IMR-90 (cell line): ENCODE results near the gene IL22. TPM values are rescaled to one million over a fixed set of nuclear protein-coding genes. Genes with fewer than 3 reads are reported as not detected.

Experiments
- ATAC-seq: fragments of 200-7000 bp; cut with Tn5 transposase; 2 replicates; pipeline ENCODE4 v1.9.1; 2020; ENCODE audit warnings: low read depth, mild to moderate bottlenecking, moderate library complexity
- Bru-seq: library from RNA; stranded (reverse); fragments of 400-500 nt; gene quantifications from one replicate; lab custom pipeline; 2021; lab: Mats Ljungman, UMichigan
- BruChase-seq, 2 experiments: library from RNA; stranded (reverse); fragments of 400-500 nt; gene quantifications; one replicate each; lab custom pipeline; 2021; lab: Mats Ljungman, UMichigan
- BruUV-seq: library from RNA; stranded (reverse); fragments of 400-500 nt; replicated peaks from 2 replicates; lab custom pipeline; 2021; lab: Mats Ljungman, UMichigan
- CTCF ChIA-PET: fragments of 300-600 bp; formaldehyde crosslinking; extraction: SDS; loops from one replicate; lab custom pipeline; 2021; ENCODE audit warnings: antibody characterized with exemption; lab: Yijun Ruan, JAX
- POLR2A ChIA-PET: fragments of 300-600 bp; sonication (Branson Sonifier 250); formaldehyde crosslinking; loops from one replicate; lab custom pipeline; 2022; ENCODE audit warnings: antibody characterized with exemption; ENCODE audit not compliant: unreplicated experiment; lab: Charles Lee
- DNase-seq: peaks from one replicate; pipeline ENCODE4 v3.0.0; 2013
- H2AFZ ChIP-seq: replicated peaks from 2 replicates; pipeline ENCODE3; 2013; ENCODE audit warnings: low read length, mild to moderate bottlenecking; ENCODE audit not compliant: poor library complexity
- H2AK5ac ChIP-seq: 2 replicates; pipeline ENCODE4 v1.6.1; 2013; ENCODE audit warnings: low read depth, low read length, inconsistent platforms
- H2AK9ac ChIP-seq: replicated peaks from 2 replicates; pipeline ENCODE3; 2013; ENCODE audit warnings: mild to moderate bottlenecking, low read depth, low read length, moderate library complexity; ENCODE audit not compliant: poor library complexity
- H2BK120ac ChIP-seq: 2 replicates; pipeline ENCODE4 v1.6.1; 2013; ENCODE audit warnings: low read depth, low read length, inconsistent platforms
- H2BK15ac ChIP-seq: 3 replicates; pipeline ENCODE4 v1.6.1; 2013; ENCODE audit warnings: low read depth, low read length, inconsistent platforms
- H2BK20ac ChIP-seq: 2 replicates; pipeline ENCODE4 v1.6.1; 2013; ENCODE audit warnings: low read depth, mild to moderate bottlenecking, inconsistent platforms, low read length, moderate library complexity
- H2BK5ac ChIP-seq: 2 replicates; pipeline ENCODE4 v1.6.1; 2013; ENCODE audit warnings: mild to moderate bottlenecking, low read depth, low read length, inconsistent platforms; ENCODE audit not compliant: poor library complexity, severe bottlenecking
- H3K14ac ChIP-seq: replicated peaks from 2 replicates; pipeline ENCODE4 v1.6.1; 2013; ENCODE audit warnings: low read depth, low read length, inconsistent platforms
- H3K18ac ChIP-seq: 2 replicates; pipeline ENCODE4 v1.6.1; 2013; ENCODE audit warnings: low read depth, low read length, control low read depth
- H3K23ac ChIP-seq: 2 replicates; pipeline ENCODE4 v1.6.1; 2013; ENCODE audit warnings: low read depth, low read length, inconsistent platforms
- H3K27ac ChIP-seq: 2 replicates; pipeline ENCODE4 v1.5.1; 2013; ENCODE audit warnings: mild to moderate bottlenecking, control low read depth, low read length; ENCODE audit not compliant: insufficient read depth
- H3K27me3 ChIP-seq: 2 replicates; pipeline ENCODE4 v1.6.1; 2013; ENCODE audit warnings: low read length; ENCODE audit not compliant: control insufficient read depth, insufficient read depth
- H3K36me3 ChIP-seq: 2 replicates; pipeline ENCODE4 v1.6.1; 2013; ENCODE audit warnings: low read length, mixed read lengths; ENCODE audit not compliant: control insufficient read depth, insufficient read depth
- H3K4ac ChIP-seq: 2 replicates; pipeline ENCODE4 v1.6.1; 2013; ENCODE audit warnings: low read depth, low read length, inconsistent platforms
- H3K4me1 ChIP-seq: 2 replicates; pipeline ENCODE4 v1.6.1; 2013; ENCODE audit warnings: low read length, mixed read lengths; ENCODE audit not compliant: control insufficient read depth, insufficient read depth
- H3K4me2 ChIP-seq: 2 replicates; pipeline ENCODE4 v1.6.1; 2013; ENCODE audit warnings: low read depth, mild to moderate bottlenecking, control low read depth, low read length, moderate library complexity
- H3K4me3 ChIP-seq: 2 replicates; pipeline ENCODE4 v1.5.1; 2013; ENCODE audit warnings: low read depth, mild to moderate bottlenecking, control low read depth, low read length, moderate library complexity; ENCODE audit not compliant: insufficient read depth
- H3K56ac ChIP-seq: 2 replicates; pipeline ENCODE4 v1.6.1; 2013; ENCODE audit warnings: low read length, inconsistent platforms; ENCODE audit not compliant: insufficient read depth; ENCODE audit errors: extremely low read depth
- H3K79me1 ChIP-seq, 2 experiments: 2 replicates each; pipeline ENCODE4 v1.6.1; 2013; ENCODE audit warnings: low read length in 2 of 2, inconsistent platforms in 1 of 2, low read depth in 1 of 2
- H3K9ac ChIP-seq: 2 replicates; pipeline ENCODE4 v1.6.1; 2013; ENCODE audit warnings: low read depth, low read length, control low read depth
- H3K9me1 ChIP-seq: 2 replicates; pipeline ENCODE4 v1.6.1; 2013; ENCODE audit warnings: low read length, inconsistent platforms; ENCODE audit not compliant: insufficient read depth
- H3K9me3 ChIP-seq: 2 replicates; pipeline ENCODE4 v1.6.1; 2013; ENCODE audit warnings: low read length; ENCODE audit not compliant: control insufficient read depth, insufficient read depth
- H4K20me1 ChIP-seq: 2 replicates; pipeline ENCODE4 v1.6.1; 2013; ENCODE audit warnings: low read length, inconsistent platforms; ENCODE audit not compliant: insufficient read depth
- H4K5ac ChIP-seq: 2 replicates; pipeline ENCODE4 v1.6.1; 2013; ENCODE audit warnings: mild to moderate bottlenecking, low read depth, low read length, control low read depth
- H4K8ac ChIP-seq, 2 experiments: 2 replicates each; pipeline ENCODE4 v1.6.1; 2013; ENCODE audit warnings: low read depth in 2 of 2, low read length in 2 of 2, control low read depth in 1 of 2, inconsistent platforms in 1 of 2
- H4K91ac ChIP-seq: 2 replicates; pipeline ENCODE4 v1.6.1; 2013; ENCODE audit warnings: low read depth, low read length, inconsistent platforms; ENCODE audit not compliant: insufficient read depth
- CHD1 ChIP-seq: IDR thresholded peaks from 2 replicates; pipeline ENCODE4 v1.6.1; 2012; ENCODE audit warnings: low read depth, low read length, improper control_type of control experiment
- NFE2L2 ChIP-seq: fragments of 150-350 bp; IDR thresholded peaks from 2 replicates; pipeline ENCODE4 v1.6.1; 2016; ENCODE audit warnings: low read depth, mild to moderate bottlenecking, low read length
- WGBS, 2 experiments: methylation state at CpG; one replicate each; pipeline versions ENCODE4 v1.1.5 to v1.1.7; 2013; ENCODE audit warnings: missing lambda C conversion rate in 2 of 2; ENCODE audit not compliant: insufficient read length in 1 of 2; ENCODE audit errors: extremely low coverage in 2 of 2; 5-methylcytosine and 5-hydroxymethylcytosine counted together
- dilution Hi-C: fragments of 300-500 bp; cut with HindIII; formaldehyde crosslinking; loops from one replicate; pipeline ENCODE4 v1.14.3; 2018; ENCODE audit warnings: low sequenced_read_pairs; ENCODE audit not compliant: unreplicated experiment
- in situ Hi-C: fragments of 300-500 bp; cut with MboI; formaldehyde crosslinking; loops from 3 replicates; pipeline ENCODE4 v1.14.3; 2019; ENCODE audit warnings: low sequenced_read_pairs, inconsistent platforms, mixed read lengths
- intact Hi-C: fragments of 100-400 bp; cut with micrococcal nuclease; formaldehyde crosslinking; loops from 2 replicates; pipeline ENCODE4 v1.10.0; 2022
- long read RNA-seq: library from polyadenylated mRNA; unstranded; transcript quantifications from one replicate; pipeline ENCODE4 v2.0.0, GENCODE V29; 2021; ENCODE audit not compliant: unreplicated experiment
- polyA plus RNA-seq, 3 experiments: library from polyadenylated mRNA; depleted of rRNA; stranded (reverse); fragments of >200 nt; gene quantifications; 2 replicates each; pipeline ENCODE4 v1.2.3, GENCODE V29; 2012; ENCODE audit warnings: low replicate concordance in 1 of 3
- total RNA-seq: library from RNA; depleted of rRNA; stranded (reverse); fragments of >200 nt; gene quantifications from 2 replicates; pipeline ENCODE4 v1.2.3, GENCODE V29; 2012; rRNA removed
- TF ChIP-seq, protein P1 (sequence below): fragments of 150-350 bp; IDR thresholded peaks from 2 replicates; pipeline ENCODE4 v1.6.1; 2016; ENCODE audit warnings: low read depth, mild to moderate bottlenecking, low read length, moderate library complexity, borderline replicate concordance

Gene IL22, protein sequence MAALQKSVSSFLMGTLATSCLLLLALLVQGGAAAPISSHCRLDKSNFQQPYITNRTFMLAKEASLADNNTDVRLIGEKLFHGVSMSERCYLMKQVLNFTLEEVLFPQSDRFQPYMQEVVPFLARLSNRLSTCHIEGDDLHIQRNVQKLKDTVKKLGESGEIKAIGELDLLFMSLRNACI
- total RNA-seq (not detected in 2 replicates), polyA plus RNA-seq (2012; rRNA removed) (not detected in 2 replicates), Bru-seq, nascent RNA (not detected), BruChase-seq, experiment 1, labeled RNA remaining after a 6-hour chase (not detected), BruChase-seq, experiment 2, labeled RNA remaining after a 2-hour chase (not detected)
- not detected in 2 replicates for polyA plus RNA-seq (2012; cell fraction: cytosol; rRNA removed)
- not detected in 2 replicates for polyA plus RNA-seq (2012; cell fraction: nucleus; rRNA removed; ENCODE audit: low replicate concordance)
- long read RNA-seq = 0 reads

DNA sequence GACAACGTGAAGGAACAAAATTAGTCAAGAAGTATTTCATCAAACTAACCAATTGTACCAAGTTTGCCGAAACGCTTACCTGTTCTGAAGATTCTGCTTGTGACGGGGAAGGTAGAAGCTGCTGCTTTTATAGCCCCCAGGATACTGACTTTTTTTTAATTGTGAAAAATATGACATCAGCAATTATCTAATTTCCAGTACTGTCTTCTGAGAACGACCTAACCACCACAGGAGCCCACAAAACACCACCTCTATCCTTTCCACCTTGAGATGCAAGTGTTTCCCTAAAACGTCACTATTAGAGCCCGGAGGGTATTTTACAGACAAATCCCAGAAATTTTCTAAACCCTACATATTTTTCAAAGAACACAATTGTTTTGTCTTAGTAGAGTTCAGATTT is at the start of gene IL22:
Gene IL22 (minus strand): TSS at position 101 of the 400 bp plus-strand sequence. CDS start 156 bp downstream, outside the sequence.
- Histone ChIP-seq H3K4me1 (no peaks in the 10 kb centered on the region), H2AK5ac (no peak within 1 kb of the TSS), H2BK20ac (no peak within 1 kb of the TSS), H3K27ac (no peak within 1 kb of the TSS), H2BK120ac (no peak within 1 kb of the TSS), H2AK9ac (no peak within 1 kb of the TSS), H3K27me3 (peaks cover 5% of the 10 kb centered on the region; the same call in 1 of the 2 replicates), H4K20me1 (no peaks in the 10 kb centered on the region), H3K56ac (no peak within 1 kb of the TSS), H3K9me1 (no peaks in the 10 kb centered on the region), H3K4ac (no peak within 1 kb of the TSS), H3K14ac (no peak within 1 kb of the TSS), H3K23ac (no peak within 1 kb of the TSS), H3K18ac (no peak within 1 kb of the TSS), H3K79me1 (no peaks in the 10 kb centered on the region), H3K4me3 (no peak within 1 kb of the TSS), H3K36me3 (no peaks in the 10 kb centered on the region), H4K5ac (no peak within 1 kb of the TSS), H3K4me2 (no peak within 1 kb of the TSS), H4K8ac (no peak within 1 kb of the TSS), H2BK5ac (no peak within 1 kb of the TSS), H4K91ac (no peak within 1 kb of the TSS), H3K9me3 (no peaks in the 10 kb centered on the region), H2AFZ (no peak within 1 kb of the TSS), H3K9ac (no peak within 1 kb of the TSS), H2BK15ac (no peak within 1 kb of the TSS)
- CTCF ChIA-PET = no interaction called here
- WGBS, 2 experiments = no CpG with 5 or more reads among the region's 7 CpGs
- intact Hi-C loops = no loop called here
- no peak for ATAC-seq
- TF ChIP-seq, protein P1, sequence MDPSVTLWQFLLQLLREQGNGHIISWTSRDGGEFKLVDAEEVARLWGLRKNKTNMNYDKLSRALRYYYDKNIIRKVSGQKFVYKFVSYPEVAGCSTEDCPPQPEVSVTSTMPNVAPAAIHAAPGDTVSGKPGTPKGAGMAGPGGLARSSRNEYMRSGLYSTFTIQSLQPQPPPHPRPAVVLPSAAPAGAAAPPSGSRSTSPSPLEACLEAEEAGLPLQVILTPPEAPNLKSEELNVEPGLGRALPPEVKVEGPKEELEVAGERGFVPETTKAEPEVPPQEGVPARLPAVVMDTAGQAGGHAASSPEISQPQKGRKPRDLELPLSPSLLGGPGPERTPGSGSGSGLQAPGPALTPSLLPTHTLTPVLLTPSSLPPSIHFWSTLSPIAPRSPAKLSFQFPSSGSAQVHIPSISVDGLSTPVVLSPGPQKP = no peak
- TF ChIP-seq NFE2L2 (no peak), CHD1 (no peak)
- no TSS peak for BruUV-seq
- POLR2A ChIA-PET = no interaction called here
- in situ Hi-C loops = no loop called here
- no peak for DNase-seq
- dilution Hi-C loops = no loop called here
